Stimulated activated CD4-positive, alpha-beta T cell treated with anti-CD3 and anti-CD28 coated beads, TNF-alpha, amount 100 ng/mL, for 1 hour (primary cell): ENCODE measurements around the gene PDZD8.

Experiments
- DNase-seq, 3 donors: peaks; one replicate each; pipeline ENCODE4 v3.0.0-alpha.2; 2020; ENCODE audit warnings: low read depth in 3 of 3, low spot score in 1 of 3

Gene PDZD8

GRCh38 chr10:117391436-117392205 is 16.4 kb upstream of the PDZD8 start:
- no peak for DNase-seq

- DNase-seq: no peak
Measured at GRCh38 chr10:117390420-117390819, 15.2 kb upstream of the PDZD8 start.

- DNase-seq: no peak
Measured at GRCh38 chr10:117386805-117387204, 11.6 kb upstream of the PDZD8 start.

- DNase-seq: no peak
Measured at GRCh38 chr10:117382861-117383260, 7.6 kb upstream of the PDZD8 start.

GRCh38 chr10:117374506-117375359 is 507 bp downstream of the PDZD8 start:
- DNase-seq: peak in 1 of 3 donors; percentile 12

DNA sequence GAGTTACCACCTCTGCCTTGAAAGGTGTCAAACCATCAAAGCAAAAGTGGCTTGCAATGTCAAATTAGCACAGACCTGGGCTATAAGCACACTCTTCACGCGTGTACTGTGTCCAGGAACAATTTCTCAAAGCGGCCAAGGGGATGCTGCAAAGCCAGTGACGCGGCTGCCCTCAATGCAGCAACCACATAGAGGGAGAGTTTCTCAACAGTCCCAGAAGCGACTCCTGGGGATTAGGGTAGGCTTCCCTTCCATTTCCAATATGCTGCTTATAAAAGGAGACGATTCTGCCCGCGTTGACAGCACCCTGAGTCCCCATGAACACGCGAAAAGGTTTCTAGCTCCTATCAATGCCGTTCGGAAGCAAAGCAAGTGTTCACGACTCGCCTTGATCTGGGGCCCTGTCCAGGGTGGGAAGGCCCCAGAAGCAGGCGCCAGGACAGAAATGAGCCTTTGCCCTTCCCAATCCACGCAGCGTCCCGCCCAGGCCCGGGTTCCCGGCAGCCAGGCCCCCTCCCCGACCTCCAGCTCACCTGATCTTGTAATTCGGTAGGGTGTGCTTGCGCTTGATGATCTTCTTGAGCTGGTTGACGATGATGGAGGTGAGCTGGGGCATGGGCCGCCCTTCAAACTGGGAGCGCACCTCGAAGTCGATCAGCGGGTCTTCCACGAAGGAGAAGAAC is 1.3 kb downstream of the PDZD8 start:
- DNase-seq: no peak

DNA sequence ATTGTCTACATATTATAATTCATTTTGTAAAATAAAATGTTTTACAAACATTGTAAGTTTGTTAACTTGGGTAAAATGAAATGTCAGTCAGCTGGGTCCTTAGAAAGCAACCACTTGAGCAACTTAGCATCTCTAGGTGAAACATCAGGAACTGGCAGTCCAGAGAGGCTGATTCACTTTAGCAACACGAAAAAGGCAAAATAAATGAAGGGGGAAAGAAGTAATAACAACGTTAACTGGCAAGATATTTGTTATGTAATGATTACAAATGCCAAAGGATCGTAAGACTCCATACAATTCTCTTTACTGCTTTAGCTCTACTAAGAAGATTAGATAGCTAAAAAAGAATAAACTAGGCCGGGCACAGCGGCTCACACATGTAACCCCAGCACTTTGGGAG is 5.0 kb downstream of the PDZD8 start:
- DNase-seq: no peak

GRCh38 chr10:117367718-117368117 is 7.5 kb downstream of the PDZD8 start:
- DNase-seq: no peak

DNA sequence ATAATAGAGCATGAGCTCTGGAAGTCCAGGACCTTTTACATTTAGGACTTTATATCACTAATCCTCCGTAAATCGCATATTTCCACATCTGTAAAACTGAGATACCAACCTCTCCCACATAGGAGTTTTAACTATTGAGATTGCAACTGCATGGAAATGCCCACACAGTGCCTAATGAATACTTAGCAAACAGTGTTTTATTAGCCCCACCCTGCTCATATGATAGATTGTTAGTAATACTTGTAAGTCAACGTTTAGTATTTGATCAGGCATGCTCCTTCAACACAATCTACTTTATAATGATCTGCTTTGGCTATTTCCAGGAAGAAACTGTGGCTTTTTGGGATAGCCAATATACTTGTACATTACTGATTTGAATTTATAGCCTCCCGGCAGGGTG is 8.5 kb downstream of the PDZD8 start:
- no peak for DNase-seq

DNA sequence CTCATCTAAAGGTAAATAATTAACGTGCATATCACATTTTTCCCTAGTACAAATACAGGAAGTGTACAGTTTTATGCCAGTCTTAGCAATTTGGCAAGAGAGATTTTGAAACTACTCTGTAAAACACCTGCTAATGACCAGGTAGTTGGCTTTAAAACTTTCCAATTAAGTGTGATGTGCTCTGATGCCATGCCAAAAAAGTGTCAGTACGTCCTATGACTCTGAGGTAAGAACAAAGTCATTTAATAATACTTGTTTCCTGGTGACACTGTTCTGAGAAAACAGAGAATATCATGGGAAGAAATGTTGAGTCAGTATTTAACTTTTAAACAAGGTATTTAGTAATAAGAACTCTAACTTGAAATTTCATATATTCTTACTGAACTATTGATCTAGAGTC is 9.6 kb downstream of the PDZD8 start:
- no peak for DNase-seq

- DNase-seq: no peak
Measured at GRCh38 chr10:117364110-117364960, 10.9 kb downstream of the PDZD8 start.

DNA sequence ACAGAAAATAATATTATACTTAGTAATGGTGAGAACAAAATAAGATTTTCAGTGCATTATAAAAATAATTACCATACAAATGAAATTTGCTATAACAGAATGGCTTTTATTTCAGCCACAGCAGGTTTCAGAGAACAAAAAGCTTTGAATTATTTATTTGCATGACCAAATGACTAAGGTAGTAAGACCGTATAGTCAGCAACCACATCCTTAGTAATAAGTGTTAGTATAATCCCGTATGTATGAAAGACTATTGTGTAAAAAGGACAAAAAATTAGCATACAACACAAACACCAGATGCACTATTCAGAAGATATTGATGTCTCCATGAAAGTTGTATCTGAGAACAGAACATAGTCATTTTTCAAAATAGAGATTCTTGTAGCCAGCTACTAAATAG is 12.2 kb downstream of the PDZD8 start:
- DNase-seq: no peak

- DNase-seq: no peak
Measured at GRCh38 chr10:117362313-117362712, 12.9 kb downstream of the PDZD8 start.

DNA sequence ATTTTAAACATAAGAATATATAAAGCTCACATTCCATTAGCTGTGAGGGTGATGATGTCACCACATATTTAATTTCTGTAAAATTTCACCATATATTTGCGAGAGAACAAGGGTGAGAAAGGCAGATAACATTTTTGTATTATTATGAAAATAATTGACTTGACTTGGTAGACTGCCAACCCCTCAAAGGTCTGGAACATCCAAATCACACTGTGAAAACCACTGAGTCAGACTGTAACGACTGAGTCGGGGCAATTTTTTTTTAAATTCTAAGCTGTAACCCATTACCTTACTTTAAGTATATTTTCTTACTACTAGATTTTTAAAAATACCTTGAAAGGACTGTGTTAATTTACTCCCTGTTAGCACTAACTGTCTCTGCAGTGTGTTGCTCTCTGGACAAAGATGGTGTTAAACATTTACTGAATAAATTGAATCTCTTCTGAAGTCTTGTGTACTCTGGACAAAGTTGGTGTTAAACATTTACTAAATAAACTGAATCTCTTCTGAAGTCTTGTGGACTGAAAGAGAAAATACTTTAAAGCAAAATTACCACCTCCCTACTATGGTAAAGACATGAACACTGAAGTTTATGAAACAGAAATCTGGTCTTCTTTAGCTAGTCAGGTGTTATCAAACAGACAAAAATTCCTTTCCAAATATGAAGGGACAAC is 14.1 kb downstream of the PDZD8 start:
- no peak for DNase-seq

GRCh38 chr10:117360016-117360415 is 15.2 kb downstream of the PDZD8 start:
- DNase-seq: no peak

DNA sequence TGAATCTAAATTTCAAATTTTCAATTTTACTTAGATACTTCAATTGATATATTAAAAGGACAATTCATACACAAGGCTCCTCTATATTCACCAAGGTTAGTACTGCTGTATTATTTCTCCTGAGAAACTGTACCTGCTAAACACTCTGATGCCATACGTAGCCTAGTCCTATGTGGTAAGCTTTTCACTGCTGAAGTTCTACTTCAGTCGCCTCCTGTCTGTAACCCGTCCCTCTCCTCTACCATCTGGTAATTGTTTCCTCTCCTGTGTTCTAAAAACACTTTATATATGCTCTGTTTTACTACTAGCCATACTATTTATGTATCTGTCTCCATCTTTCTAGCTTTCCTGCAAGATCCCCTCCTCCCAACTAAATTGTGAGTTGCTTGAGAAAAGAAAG is 20.2 kb downstream of the PDZD8 start:
- DNase-seq: no peak

- DNase-seq: no peak
Measured at GRCh38 chr10:117353684-117354083, 21.6 kb downstream of the PDZD8 start.

DNA sequence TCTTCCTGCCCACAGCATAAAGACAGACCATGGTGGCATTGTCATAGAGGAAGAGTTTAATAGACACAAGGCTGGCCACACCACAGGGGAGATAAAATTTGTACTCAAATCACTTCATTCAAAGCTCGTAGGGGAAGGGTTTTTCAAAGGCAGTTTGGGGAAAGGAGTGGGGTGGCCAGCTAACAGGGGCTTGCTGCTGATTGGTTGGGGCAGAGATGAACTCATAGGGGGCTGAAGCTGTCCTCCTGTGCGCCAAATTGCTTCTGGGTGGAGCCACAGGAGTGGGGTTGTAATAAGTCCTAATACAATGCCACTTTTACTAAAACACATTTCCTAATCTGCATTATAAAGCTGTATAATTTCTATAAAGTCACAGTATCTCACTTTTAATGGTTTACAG is 22.5 kb downstream of the PDZD8 start:
- no peak for DNase-seq

DNA sequence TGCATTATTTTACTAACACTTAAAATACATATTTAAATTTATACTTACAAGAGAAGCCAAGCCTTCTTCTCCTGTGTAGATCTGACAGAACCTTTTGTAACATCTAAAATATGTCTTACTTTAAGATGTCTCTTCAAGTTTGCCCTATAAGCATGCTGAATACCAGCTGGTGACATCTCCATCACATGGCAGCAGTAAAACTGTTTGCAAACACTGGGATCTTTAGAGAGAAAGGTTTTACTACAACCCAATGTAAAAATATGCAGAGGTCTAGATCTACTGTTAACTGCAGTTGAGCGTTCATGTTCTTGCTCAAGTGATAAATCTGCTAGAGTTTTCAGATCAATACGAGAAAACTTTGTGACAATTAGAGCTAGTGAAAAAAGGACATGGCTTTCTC is 23.2 kb downstream of the PDZD8 start:
- no peak for DNase-seq

GRCh38 chr10:117351558-117351957 is 23.7 kb downstream of the PDZD8 start:
- DNase-seq: no peak
